Measurements from ENCODE around the gene ATP1B1. TPM values are rescaled to one million over a fixed set of nuclear protein-coding genes. Genes with fewer than 3 reads are reported as not detected.

The ATP1B1 gene
- total RNA-seq, 1 experiment from 2014 or later, result 44.4 TPM

- H3K4me1 ChIP-seq (ENCODE audit: insufficient read depth, low read length), result peaks cover 1% of the 10 kb centered on the region; the same call in 1 of the 2 replicates
- peaks cover 5% of the 10 kb centered on the region for H3K27me3 Mint-ChIP-seq (ENCODE audit: low read depth)
- H2BK20ac ChIP-seq (ENCODE audit: low read depth, low read length, poor library complexity, severe bottlenecking), result no peak overlapping the region
- H4K91ac ChIP-seq (ENCODE audit: insufficient read length, low read depth, low read length), result no peak overlapping the region
- no peak overlapping the region for H3K4ac ChIP-seq (ENCODE audit: low read depth, low read length)
- no peak overlapping the region for H2AFZ ChIP-seq (ENCODE audit: low read length)
- WGBS (ENCODE audit: extremely low coverage, insufficient read length, low lambda C conversion rate), result no CpG with 5 or more reads among the region's 1 CpG
- no peak overlapping the region for H2AK5ac ChIP-seq (ENCODE audit: insufficient read length, low read length)
- H3K9me3 Mint-ChIP-seq, result no peaks in the 10 kb centered on the region
- H3K56ac ChIP-seq (ENCODE audit: insufficient read length, low read depth, low read length), result no peak overlapping the region
- no peak overlapping the region for H3K27ac Mint-ChIP-seq
- H3K23me2 ChIP-seq (ENCODE audit: insufficient read length, low read depth, low read length, poor library complexity, severe bottlenecking), result no peaks in the 10 kb centered on the region
- H3K9ac ChIP-seq (ENCODE audit: extremely low read depth, insufficient read length, low read length), result no peak overlapping the region
- no peak overlapping the region for H3K27ac ChIP-seq (ENCODE audit: insufficient read length, low read depth, low read length)
- H3K23ac ChIP-seq (ENCODE audit: insufficient read length, low read depth, low read length), result no peak overlapping the region
- no peaks in the 10 kb centered on the region for H3K27me3 ChIP-seq (ENCODE audit: insufficient read depth, low read length)
- DNase-seq, result no peak
- no peak overlapping the region for H2BK12ac ChIP-seq (ENCODE audit: insufficient read length, low read depth, low read length)
- H2BK15ac ChIP-seq (ENCODE audit: low read depth, low read length), result no peak overlapping the region
- H3K4me3 Mint-ChIP-seq, result no peak overlapping the region
- no peak overlapping the region for H3K18ac ChIP-seq (ENCODE audit: insufficient read length, low read depth, low read length)
- no peaks in the 10 kb centered on the region for H3K9me3 ChIP-seq (ENCODE audit: control insufficient read depth, low read depth, low read length)
- H2BK120ac ChIP-seq (ENCODE audit: low read depth, low read length, poor library complexity, severe bottlenecking), result no peak overlapping the region
- H3K36me3 Mint-ChIP-seq (ENCODE audit: insufficient read depth in 1 of 3, low read depth in 3 of 3), result no peaks in the 10 kb centered on the region
- H4K8ac ChIP-seq (replicated peaks; ENCODE audit: insufficient read length, low read depth, low read length), result no peak overlapping the region
- no peak overlapping the region for H3T11ph ChIP-seq (ENCODE audit: low read length)
- H4K20me1 ChIP-seq (ENCODE audit: control insufficient read depth, insufficient read depth, insufficient read length), result no peaks in the 10 kb centered on the region
- TF ChIP-seq CTCF (conservative IDR thresholded peaks at IDR 0.05), result no peak
- H3K4me1 Mint-ChIP-seq, result peaks cover 11 to 19% of the 10 kb centered on the region in 2 experiments; a peak in 3 of 4 replicates
- no peaks in the 10 kb centered on the region for H3K79me1 ChIP-seq (ENCODE audit: insufficient read depth, low read depth, low read length, poor library complexity, severe bottlenecking)
- no peak overlapping the region for H3K4me2 ChIP-seq (ENCODE audit: insufficient read depth, insufficient read length, low read length)
- no peak overlapping the region for H3K14ac ChIP-seq (ENCODE audit: insufficient read depth, low read length)
- H3K79me2 ChIP-seq (ENCODE audit: insufficient read depth, low read length), result no peaks in the 10 kb centered on the region
- H4K5ac ChIP-seq (ENCODE audit: insufficient read length, low read depth, low read length), result no peak overlapping the region
- H2BK5ac ChIP-seq (ENCODE audit: insufficient read length, low read length), result no peak overlapping the region
These were observed 8.1 kb upstream of the ATP1B1 start for GRCh38 chr1:169098380-169098779.

All from H9 (cell line).